Measurements from ENCODE around the gene RALGAPA1.

DNA sequence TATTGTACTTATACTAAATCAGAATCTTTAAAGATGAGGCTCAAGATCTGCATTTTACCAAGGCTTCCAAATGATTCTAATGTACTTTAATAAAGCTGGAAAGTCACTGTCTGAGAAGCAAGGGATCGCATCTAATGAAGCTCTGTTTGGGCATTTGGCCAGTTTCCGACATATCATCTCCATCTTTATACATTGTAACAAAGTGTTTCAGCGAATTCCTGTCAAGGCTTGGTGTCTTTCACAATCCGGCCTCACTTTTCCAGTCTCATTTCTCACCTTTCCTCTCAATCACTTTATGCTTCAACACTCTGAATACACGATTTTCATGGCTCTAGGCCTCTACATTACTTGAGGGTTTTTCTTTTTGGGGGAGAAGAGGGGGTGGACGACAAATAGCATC, 302.6 kb downstream of the RALGAPA1 start:
- TF ChIP-seq, protein P1, sequence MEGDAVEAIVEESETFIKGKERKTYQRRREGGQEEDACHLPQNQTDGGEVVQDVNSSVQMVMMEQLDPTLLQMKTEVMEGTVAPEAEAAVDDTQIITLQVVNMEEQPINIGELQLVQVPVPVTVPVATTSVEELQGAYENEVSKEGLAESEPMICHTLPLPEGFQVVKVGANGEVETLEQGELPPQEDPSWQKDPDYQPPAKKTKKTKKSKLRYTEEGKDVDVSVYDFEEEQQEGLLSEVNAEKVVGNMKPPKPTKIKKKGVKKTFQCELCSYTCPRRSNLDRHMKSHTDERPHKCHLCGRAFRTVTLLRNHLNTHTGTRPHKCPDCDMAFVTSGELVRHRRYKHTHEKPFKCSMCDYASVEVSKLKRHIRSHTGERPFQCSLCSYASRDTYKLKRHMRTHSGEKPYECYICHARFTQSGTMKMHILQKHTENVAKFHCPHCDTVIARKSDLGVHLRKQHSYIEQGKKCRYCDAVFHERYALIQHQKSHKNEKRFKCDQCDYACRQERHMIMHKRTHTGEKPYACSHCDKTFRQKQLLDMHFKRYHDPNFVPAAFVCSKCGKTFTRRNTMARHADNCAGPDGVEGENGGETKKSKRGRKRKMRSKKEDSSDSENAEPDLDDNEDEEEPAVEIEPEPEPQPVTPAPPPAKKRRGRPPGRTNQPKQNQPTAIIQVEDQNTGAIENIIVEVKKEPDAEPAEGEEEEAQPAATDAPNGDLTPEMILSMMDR (IDR thresholded peaks at IDR 0.05; ENCODE audit: low read depth, low read length), result no peak
- no peak for TF ChIP-seq POLR2A (IDR thresholded peaks at IDR 0.05; ENCODE audit: extremely low read depth, insufficient read length)
- no peak for TF ChIP-seq MYC (IDR thresholded peaks at IDR 0.05; ENCODE audit: low read depth, low read length)

Measured in NB4 (cell line).